Stimulated activated CD8-positive, alpha-beta memory T cell treated with anti-CD3 and anti-CD28 coated beads, Interleukin-12 subunit alpha, Interleukin-12 subunit beta, amount 100 ng/mL, for 4 hours (primary cell): ENCODE results near the gene TNIK.
A peak's percentile ranks its signal among the peaks of the same experiment; 100 is the strongest.

Source experiments
- DNase-seq: peaks from one replicate; pipeline ENCODE4 v3.0.0-alpha.2; 2020; ENCODE audit warnings: low read depth

Gene TNIK

GRCh38 chr3:171459942-171460724 is at the start of gene TNIK:
Gene TNIK (minus strand): TSS chr3:171460405. CDS start chr3:171460063, 342 bp downstream.
- DNase-seq: peak; percentile 89

- no peak for DNase-seq
These were observed 48.5 kb upstream of the TNIK start for GRCh38 chr3:171508676-171509075.

- no peak for DNase-seq
These were observed 48.0 kb upstream of the TNIK start for GRCh38 chr3:171508206-171508605.

GRCh38 chr3:171506743-171507319 is 46.6 kb upstream of the TNIK start:
- no peak for DNase-seq

GRCh38 chr3:171505822-171506333 is 45.7 kb upstream of the TNIK start:
- no peak for DNase-seq

GRCh38 chr3:171504376-171504775 is 44.2 kb upstream of the TNIK start:
- no peak for DNase-seq

GRCh38 chr3:171503817-171504216 is 43.6 kb upstream of the TNIK start:
- DNase-seq: no peak

- DNase-seq: no peak
These were observed 38.7 kb upstream of the TNIK start for GRCh38 chr3:171498921-171499320.

GRCh38 chr3:171497468-171497867 is 37.3 kb upstream of the TNIK start:
- no peak for DNase-seq

- DNase-seq: no peak
These were observed 35.2 kb upstream of the TNIK start for GRCh38 chr3:171495413-171495812.

- DNase-seq: no peak
These were observed 34.4 kb upstream of the TNIK start for GRCh38 chr3:171494457-171495109.

GRCh38 chr3:171491361-171491760 is 31.2 kb upstream of the TNIK start:
- DNase-seq: no peak

GRCh38 chr3:171490901-171491300 is 30.7 kb upstream of the TNIK start:
- no peak for DNase-seq

- no peak for DNase-seq
These were observed 29.1 kb upstream of the TNIK start for GRCh38 chr3:171489348-171489747.

GRCh38 chr3:171488479-171488878 is 28.3 kb upstream of the TNIK start:
- DNase-seq: no peak

GRCh38 chr3:171487382-171487781 is 27.2 kb upstream of the TNIK start:
- no peak for DNase-seq

GRCh38 chr3:171485338-171485737 is 25.1 kb upstream of the TNIK start:
- DNase-seq: no peak

- no peak for DNase-seq
These were observed 20.8 kb upstream of the TNIK start for GRCh38 chr3:171481011-171481410.

- DNase-seq: no peak
These were observed 20.3 kb upstream of the TNIK start for GRCh38 chr3:171480526-171480925.

GRCh38 chr3:171476532-171477102 is 16.4 kb upstream of the TNIK start:
- no peak for DNase-seq

- DNase-seq: no peak
These were observed 12.3 kb upstream of the TNIK start for GRCh38 chr3:171472552-171472951.

- DNase-seq: no peak
These were observed 10.6 kb upstream of the TNIK start for GRCh38 chr3:171470714-171471227.
